ENCODE data around the gene APOOL. TPM values are rescaled to one million over a fixed set of nuclear protein-coding genes. Genes with fewer than 3 reads are reported as not detected.

The APOOL gene, protein sequence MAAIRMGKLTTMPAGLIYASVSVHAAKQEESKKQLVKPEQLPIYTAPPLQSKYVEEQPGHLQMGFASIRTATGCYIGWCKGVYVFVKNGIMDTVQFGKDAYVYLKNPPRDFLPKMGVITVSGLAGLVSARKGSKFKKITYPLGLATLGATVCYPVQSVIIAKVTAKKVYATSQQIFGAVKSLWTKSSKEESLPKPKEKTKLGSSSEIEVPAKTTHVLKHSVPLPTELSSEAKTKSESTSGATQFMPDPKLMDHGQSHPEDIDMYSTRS
- total RNA-seq = 4.2 and 7.1 TPM in 2 replicates

GRCh38 chrX:85003655-85004244, at the start of gene APOOL:
TSS of gene APOOL (plus strand) at chrX:85003877. CDS start at chrX:85003913, 36 bp downstream.

Other genes starting within 250 kb of the APOOL start
- under 0.01 TPM in 1 of 2 replicates, not detected in the other for gene SATL1, start 239.9 kb downstream of the APOOL start, total RNA-seq
- 2.9 and 3.5 TPM in 2 replicates for gene ZNF711, start 240.1 kb downstream of the APOOL start, total RNA-seq